GM18502 (cell line): ENCODE results near the gene IFITM1.
"Not testable (repeated sequence)": the region's sequence is repeated elsewhere in the genome, so short reads cannot be mapped to it uniquely, and the experiment has no call there.

Experiments
- ATAC-seq: cut with Tn5 transposase; IDR thresholded peaks from one replicate; pipeline ENCODE4 v1.9.1; 2021; ENCODE audit warnings: mild to moderate bottlenecking; ENCODE audit not compliant: unreplicated experiment, poor library complexity

IFITM1 gene

GRCh38 chr11:307766-308708 is 5.8 kb upstream of the IFITM1 start, which contains the start of gene IFITM2:
IFITM2 (plus strand) TSS chr11:307816; CDS start chr11:308193, 377 bp downstream.
- ATAC-seq, result not testable (repeated sequence)

- not testable (repeated sequence) for ATAC-seq
Measured at GRCh38 chr11:308740-309665, 4.8 kb upstream of the IFITM1 start.

- not testable (repeated sequence) for ATAC-seq
Measured at GRCh38 chr11:309979-310572, 3.8 kb upstream of the IFITM1 start.

- ATAC-seq, result peak; percentile 42
Measured at GRCh38 chr11:311013-311748, 2.7 kb upstream of the IFITM1 start.

- ATAC-seq, result no peak
Measured at GRCh38 chr11:312092-312816, 1.6 kb upstream of the IFITM1 start.

GRCh38 chr11:313304-313786 is 495 bp upstream of the IFITM1 start:
- peak; percentile 7 for ATAC-seq

- not testable (repeated sequence) for ATAC-seq
Measured at GRCh38 chr11:314554-314875, 675 bp downstream of the IFITM1 start.

- ATAC-seq, result no peak
Measured at GRCh38 chr11:315051-315481, 1.2 kb downstream of the IFITM1 start.

- no peak for ATAC-seq
Measured at GRCh38 chr11:315516-315994, 1.7 kb downstream of the IFITM1 start.

- ATAC-seq, result no peak
Measured at GRCh38 chr11:316031-316701, 2.3 kb downstream of the IFITM1 start.

- ATAC-seq, result no peak
Measured at GRCh38 chr11:316891-317301, 3.1 kb downstream of the IFITM1 start.

- not testable (repeated sequence) for ATAC-seq
Measured at GRCh38 chr11:317668-318404, 4.0 kb downstream of the IFITM1 start.

GRCh38 chr11:318405-319120 is 4.7 kb downstream of the IFITM1 start:
- not testable (repeated sequence) for ATAC-seq

- not testable (repeated sequence) for ATAC-seq
Measured at GRCh38 chr11:319121-319887, 5.5 kb downstream of the IFITM1 start.

GRCh38 chr11:319888-320273 is 6.0 kb downstream of the IFITM1 start:
- ATAC-seq, result not testable (repeated sequence)

GRCh38 chr11:324156-324555 is 10.3 kb downstream of the IFITM1 start:
- no peak for ATAC-seq
